ENCODE data around the gene DTNA. TPM values are rescaled to one million over a fixed set of nuclear protein-coding genes. Genes with fewer than 3 reads are reported as not detected.
"Not testable (repeated sequence)": the region's sequence is repeated elsewhere in the genome, so short reads cannot be mapped to it uniquely, and the experiment has no call there.

The DTNA gene
- total RNA-seq, 1 experiment from 2014 or later, result not detected

DNA sequence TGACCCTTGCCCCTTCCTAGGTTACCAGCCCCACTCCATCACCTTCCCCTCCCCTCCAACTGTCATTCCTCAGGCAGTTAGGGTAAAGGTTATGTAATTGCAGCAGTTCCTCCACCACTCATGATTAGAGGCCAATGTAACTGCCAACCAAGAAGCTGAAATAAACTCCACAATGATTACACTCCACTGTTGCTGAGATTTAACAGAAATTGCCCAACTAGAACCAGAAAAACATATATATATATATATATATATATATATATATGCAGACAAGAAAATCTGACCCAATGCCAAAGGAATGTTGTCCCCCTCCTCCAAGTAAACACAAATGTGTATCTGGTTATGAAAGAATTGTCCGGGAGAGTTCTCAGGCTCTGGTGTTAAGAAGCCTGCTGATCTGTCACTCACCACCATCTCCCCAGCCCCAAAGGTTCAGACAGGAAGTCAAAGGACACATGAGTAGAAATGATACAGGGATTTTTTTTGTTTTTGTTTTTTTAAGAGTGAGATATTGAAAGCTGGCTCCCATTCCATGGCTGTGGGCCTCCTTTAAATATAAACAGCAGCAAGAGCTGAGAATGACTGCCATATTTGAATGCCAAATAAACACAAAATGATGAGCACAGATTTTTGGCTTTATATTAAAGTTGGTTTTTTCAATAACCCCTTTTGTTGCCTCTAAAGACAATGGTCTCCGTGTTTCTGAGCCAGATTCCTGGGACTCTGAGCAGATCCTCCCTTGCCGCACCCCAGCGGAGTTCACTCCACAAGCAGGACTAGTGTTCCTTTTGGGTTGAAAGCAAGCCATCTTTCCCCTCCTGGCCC, 204.0 kb downstream of the DTNA start:
- Histone ChIP-seq H3K27ac (no peak overlapping the region), H3K27me3 (ENCODE audit: insufficient read depth, low read depth) (no peaks in the 10 kb centered on the region), H3K79me2 (ENCODE audit: low read depth) (no peaks in the 10 kb centered on the region), H3K9me2 (ENCODE audit: insufficient read depth) (no peaks in the 10 kb centered on the region), H2AFZ (no peak overlapping the region), H3K4me1 (replicated peaks; ENCODE audit: insufficient read depth) (no peaks in the 10 kb centered on the region; the same call in 1 of the 2 replicates), H3F3A (ENCODE audit: insufficient read depth, low read depth) (no peaks in the 10 kb centered on the region), H3K9me3 (ENCODE audit: insufficient read depth, low read depth) (no peaks in the 10 kb centered on the region), H3K36me3 (ENCODE audit: low read depth) (no peaks in the 10 kb centered on the region), H3K4me3 (no peak overlapping the region), H3K4me2 (no peak overlapping the region), H4K20me1 (ENCODE audit: insufficient read depth) (no peaks in the 10 kb centered on the region)
- DNase-seq, result no peak
- POLR2A ChIA-PET (ENCODE audit: unreplicated experiment), result no interaction called here
- CTCF ChIA-PET, result no interaction called here
- intact Hi-C loops (cut with micrococcal nuclease; ENCODE audit: unreplicated experiment), result no loop called here
- no TSS peak for BruUV-seq (replicated peaks)
- TF ChIP-seq, protein P1, sequence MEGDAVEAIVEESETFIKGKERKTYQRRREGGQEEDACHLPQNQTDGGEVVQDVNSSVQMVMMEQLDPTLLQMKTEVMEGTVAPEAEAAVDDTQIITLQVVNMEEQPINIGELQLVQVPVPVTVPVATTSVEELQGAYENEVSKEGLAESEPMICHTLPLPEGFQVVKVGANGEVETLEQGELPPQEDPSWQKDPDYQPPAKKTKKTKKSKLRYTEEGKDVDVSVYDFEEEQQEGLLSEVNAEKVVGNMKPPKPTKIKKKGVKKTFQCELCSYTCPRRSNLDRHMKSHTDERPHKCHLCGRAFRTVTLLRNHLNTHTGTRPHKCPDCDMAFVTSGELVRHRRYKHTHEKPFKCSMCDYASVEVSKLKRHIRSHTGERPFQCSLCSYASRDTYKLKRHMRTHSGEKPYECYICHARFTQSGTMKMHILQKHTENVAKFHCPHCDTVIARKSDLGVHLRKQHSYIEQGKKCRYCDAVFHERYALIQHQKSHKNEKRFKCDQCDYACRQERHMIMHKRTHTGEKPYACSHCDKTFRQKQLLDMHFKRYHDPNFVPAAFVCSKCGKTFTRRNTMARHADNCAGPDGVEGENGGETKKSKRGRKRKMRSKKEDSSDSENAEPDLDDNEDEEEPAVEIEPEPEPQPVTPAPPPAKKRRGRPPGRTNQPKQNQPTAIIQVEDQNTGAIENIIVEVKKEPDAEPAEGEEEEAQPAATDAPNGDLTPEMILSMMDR (conservative IDR thresholded peaks at IDR 0.05), result no peak
- no peak for TF ChIP-seq EZH2 (IDR thresholded peaks at IDR 0.05; ENCODE audit: low read depth)

DNA sequence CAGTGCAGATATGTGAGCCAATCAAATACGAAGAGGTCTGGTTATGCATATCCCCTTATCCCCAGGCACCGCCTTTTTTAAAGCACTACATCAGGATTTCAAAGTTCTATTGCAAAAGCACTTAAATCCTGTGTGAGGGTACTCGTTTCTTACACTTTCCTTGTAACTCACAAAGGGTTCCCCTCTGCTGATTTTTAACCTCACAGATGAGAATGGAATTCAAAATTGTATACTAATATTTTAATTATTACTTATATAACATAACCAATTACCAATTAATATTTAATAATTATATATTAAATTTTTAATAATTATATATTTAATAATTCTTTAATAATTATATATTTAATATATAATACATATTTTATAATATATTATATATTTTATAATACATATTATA, 204.9 kb downstream of the DTNA start:
- Histone ChIP-seq H4K20me1 (ENCODE audit: insufficient read depth) (no peaks in the 10 kb centered on the region), H3F3A (ENCODE audit: insufficient read depth, low read depth) (no peaks in the 10 kb centered on the region), H3K4me3 (no peak overlapping the region), H2AFZ (no peak overlapping the region), H3K4me1 (replicated peaks; ENCODE audit: insufficient read depth) (no peaks in the 10 kb centered on the region; the same call in 1 of the 2 replicates), H3K4me2 (no peak overlapping the region), H3K27ac (no peak overlapping the region), H3K27me3 (ENCODE audit: insufficient read depth, low read depth) (no peaks in the 10 kb centered on the region), H3K9me2 (ENCODE audit: insufficient read depth) (no peaks in the 10 kb centered on the region), H3K36me3 (ENCODE audit: low read depth) (no peaks in the 10 kb centered on the region), H3K79me2 (ENCODE audit: low read depth) (no peaks in the 10 kb centered on the region), H3K9me3 (ENCODE audit: insufficient read depth, low read depth) (no peaks in the 10 kb centered on the region)
- DNase-seq, result no peak
- no TSS peak for BruUV-seq (replicated peaks)
- CTCF ChIA-PET, result no interaction called here
- POLR2A ChIA-PET (ENCODE audit: unreplicated experiment), result no interaction called here
- no peak for TF ChIP-seq EZH2 (IDR thresholded peaks at IDR 0.05; ENCODE audit: low read depth)
- intact Hi-C loops (cut with micrococcal nuclease; ENCODE audit: unreplicated experiment), result no loop called here

DNA sequence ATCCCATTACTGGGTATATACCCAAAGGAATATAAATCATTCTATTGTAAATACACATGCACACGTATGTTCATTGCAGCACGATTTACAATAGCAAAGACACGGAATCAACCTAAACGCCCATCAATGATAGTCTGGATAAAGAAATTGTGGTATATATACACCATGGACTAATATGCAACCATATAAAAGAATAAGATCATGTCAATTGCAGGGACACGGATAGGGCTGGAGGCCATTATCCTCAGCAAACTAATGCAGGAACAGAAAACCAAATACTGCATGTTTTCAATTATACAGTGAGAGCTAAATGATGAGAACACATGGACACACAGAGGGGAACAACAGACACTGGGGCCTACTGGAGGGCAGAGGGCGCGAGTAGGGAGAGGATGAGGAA, 206.4 kb downstream of the DTNA start:
- intact Hi-C loops (cut with micrococcal nuclease; ENCODE audit: unreplicated experiment); H3K36me3 ChIP-seq (ENCODE audit: low read depth): not testable (repeated sequence)

DNA sequence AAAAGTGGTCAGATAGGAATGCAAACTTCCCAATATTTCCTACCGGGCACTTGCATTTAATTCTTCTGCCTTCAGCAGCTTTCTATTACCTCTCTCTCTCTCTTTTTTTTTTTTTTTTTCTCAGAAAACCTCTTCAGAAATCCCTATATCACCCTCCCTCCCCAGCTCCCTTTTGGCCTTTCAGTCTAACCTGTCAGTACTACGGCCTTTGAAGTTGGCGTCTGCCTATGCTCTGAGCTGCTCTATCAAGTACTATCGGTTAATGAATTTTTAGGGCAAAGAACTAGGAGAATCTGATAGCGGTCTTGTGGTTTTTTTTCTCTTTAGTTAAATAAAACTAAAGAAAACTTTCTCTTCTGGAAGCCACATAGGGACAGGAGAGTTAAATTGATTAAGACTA, 208.8 kb downstream of the DTNA start:
- TF ChIP-seq, protein P1 (conservative IDR thresholded peaks at IDR 0.05), result no peak
- no peak for TF ChIP-seq EZH2 (IDR thresholded peaks at IDR 0.05; ENCODE audit: low read depth)
- no peak overlapping the region for H2AFZ ChIP-seq
- H3K9me3 ChIP-seq (ENCODE audit: insufficient read depth, low read depth), result no peaks in the 10 kb centered on the region
- H3K4me3 ChIP-seq, result no peak overlapping the region
- H3K9me2 ChIP-seq (ENCODE audit: insufficient read depth), result no peaks in the 10 kb centered on the region
- no peaks in the 10 kb centered on the region for H3K36me3 ChIP-seq (ENCODE audit: low read depth)
- DNase-seq, result no peak
- intact Hi-C loops (cut with micrococcal nuclease; ENCODE audit: unreplicated experiment), result no loop called here
- no peak overlapping the region for H3K4me2 ChIP-seq
- no TSS peak for BruUV-seq (replicated peaks)
- H3F3A ChIP-seq (ENCODE audit: insufficient read depth, low read depth), result no peaks in the 10 kb centered on the region
- no peak overlapping the region for H3K27ac ChIP-seq
- ChIA-PET POLR2A (ENCODE audit: unreplicated experiment) (no interaction called here), CTCF (no interaction called here)
- no peaks in the 10 kb centered on the region for H4K20me1 ChIP-seq (ENCODE audit: insufficient read depth)
- no peaks in the 10 kb centered on the region for H3K27me3 ChIP-seq (ENCODE audit: insufficient read depth, low read depth)
- no peaks in the 10 kb centered on the region for H3K79me2 ChIP-seq (ENCODE audit: low read depth)
- no peaks in the 10 kb centered on the region; the same call in 1 of the 2 replicates for H3K4me1 ChIP-seq (replicated peaks; ENCODE audit: insufficient read depth)

More for the DNA sequence above, 206.4 kb downstream of the DTNA start:
- BruUV-seq (replicated peaks); H3F3A ChIP-seq (ENCODE audit: insufficient read depth, low read depth); H3K4me3 ChIP-seq; H3K9me3 ChIP-seq (ENCODE audit: insufficient read depth, low read depth); POLR2A ChIA-PET (ENCODE audit: unreplicated experiment); H3K27ac ChIP-seq; H4K20me1 ChIP-seq (ENCODE audit: insufficient read depth); H3K4me2 ChIP-seq; H3K27me3 ChIP-seq (ENCODE audit: insufficient read depth, low read depth); H3K4me1 ChIP-seq (replicated peaks; ENCODE audit: insufficient read depth); DNase-seq; H2AFZ ChIP-seq; H3K9me2 ChIP-seq (ENCODE audit: insufficient read depth); H3K79me2 ChIP-seq (ENCODE audit: low read depth): not testable (repeated sequence)
- CTCF ChIA-PET, result interaction anchor here (0.7 kb wide), 1 partner anchor 297 kb away, joined by 3 read pairs; no protein-coding TSS in a partner anchor
